Subcutaneous adipose tissue (tissue), 4 donors: ENCODE measurements around the gene LMAN1L. TPM values are rescaled to one million over a fixed set of nuclear protein-coding genes. Genes with fewer than 3 reads are reported as not detected.

Source experiments
- CTCF ChIP-seq: fragments of 450-650 bp; IDR thresholded peaks from one replicate; pipeline ENCODE4 v1.5.1; 2016; ENCODE audit warnings: low read depth, mild to moderate bottlenecking, control low read depth, antibody characterized with exemption, moderate library complexity
- total RNA-seq, 4 donors: library from RNA; depleted of rRNA; stranded (reverse); fragments of >200 nt; gene quantifications; one replicate each; pipeline ENCODE4 v1.1.0, GENCODE V29; 2016

The LMAN1L gene
- total RNA-seq, 4 donors from 2014 or later, result not detected

DNA sequence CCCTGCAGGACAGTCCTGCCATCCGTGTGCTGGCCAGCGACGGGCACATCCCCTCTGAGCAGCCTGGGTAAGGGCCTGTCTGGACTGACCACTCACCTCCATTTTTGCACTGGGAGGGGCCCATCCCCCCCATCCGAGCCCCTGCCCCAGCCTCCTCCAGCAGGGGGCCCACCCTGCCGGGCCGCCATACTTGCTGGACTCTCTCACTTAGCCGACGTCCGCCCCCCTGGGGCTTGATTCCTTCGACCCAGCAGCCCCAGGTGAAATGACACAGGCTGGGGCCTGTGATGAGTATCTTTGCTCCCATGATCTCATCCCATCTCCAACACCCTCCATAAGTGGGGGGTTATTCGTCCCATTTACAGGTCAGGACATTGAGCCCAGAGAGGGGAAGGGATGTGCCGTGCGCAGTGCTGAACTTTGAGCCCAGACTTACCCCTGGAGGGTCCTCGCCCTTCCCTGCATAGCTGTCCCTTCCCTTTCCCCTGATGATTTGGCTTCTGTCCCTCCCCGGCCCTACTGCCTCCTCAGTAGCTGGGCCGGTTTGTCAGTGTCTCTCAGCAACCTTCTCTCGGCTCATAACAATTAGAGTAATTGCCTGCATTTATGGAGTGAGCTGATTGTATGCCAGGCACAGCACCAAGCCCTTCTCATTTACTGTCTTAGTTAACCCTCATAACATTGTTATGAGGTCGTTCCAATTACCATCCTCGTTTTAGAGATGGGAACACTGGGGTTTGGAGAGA lies 4.2 kb downstream of the LMAN1L start:
- no peak for TF ChIP-seq CTCF

- no peak for TF ChIP-seq CTCF
Observed at GRCh38 chr15:74817370-74817737, 4.7 kb downstream of the LMAN1L start.

DNA sequence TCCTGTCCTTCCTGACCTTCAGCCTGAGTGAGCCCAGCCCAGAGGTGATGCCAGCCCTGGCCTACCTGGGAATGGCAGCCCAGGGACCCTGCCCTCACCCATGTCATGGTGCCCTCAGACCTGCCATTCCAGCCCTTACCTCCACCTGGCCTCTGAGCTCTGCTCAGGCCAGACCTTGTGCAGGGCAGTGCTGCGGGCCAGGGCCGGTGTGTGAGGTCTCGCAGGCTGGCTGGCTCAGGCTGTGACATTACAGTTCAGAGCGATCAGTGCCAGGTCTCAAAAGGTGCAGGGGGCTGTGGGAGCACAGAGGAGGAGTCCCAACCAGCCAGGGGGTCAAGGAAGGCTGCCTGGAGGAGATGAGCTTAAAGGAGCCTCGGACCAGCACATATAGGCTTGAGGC lies 7.4 kb downstream of the LMAN1L start:
- TF ChIP-seq CTCF, result no peak

DNA sequence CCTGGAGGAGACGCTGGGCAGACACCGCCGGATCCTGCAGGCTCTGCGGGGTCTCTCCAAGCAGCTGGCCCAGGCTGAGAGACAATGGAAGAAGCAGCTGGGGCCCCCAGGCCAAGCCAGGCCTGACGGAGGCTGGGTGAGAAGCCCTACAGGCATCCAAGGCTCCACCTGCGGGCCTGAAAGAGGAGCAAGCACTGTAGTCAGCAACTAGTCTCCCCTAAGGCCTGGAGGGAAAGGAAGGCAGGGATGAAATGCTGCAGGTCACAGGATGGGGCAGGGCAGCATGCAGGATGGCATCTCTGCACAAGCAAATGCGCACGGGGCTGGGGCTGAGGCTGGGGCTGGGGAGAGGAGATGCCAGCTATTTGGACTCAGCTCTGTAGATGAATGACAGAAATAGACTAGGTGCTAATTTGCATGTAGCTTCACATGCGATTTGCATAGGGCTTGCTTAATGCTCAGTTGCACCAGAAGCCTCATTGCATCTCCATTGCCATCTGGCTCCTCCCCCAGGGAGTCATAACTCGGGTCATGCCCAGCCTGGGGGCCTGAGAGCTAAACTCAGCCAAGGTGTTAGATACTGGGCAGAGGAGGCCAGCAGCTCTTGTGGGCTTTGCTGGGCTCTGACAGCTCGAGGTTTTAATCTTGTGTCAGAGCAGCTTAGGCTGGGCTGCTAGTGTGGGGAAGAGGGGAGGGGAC lies 8.6 kb downstream of the LMAN1L start:
- TF ChIP-seq CTCF, result no peak

- no peak for TF ChIP-seq CTCF
Observed at GRCh38 chr15:74821790-74822158, 9.1 kb downstream of the LMAN1L start.

DNA sequence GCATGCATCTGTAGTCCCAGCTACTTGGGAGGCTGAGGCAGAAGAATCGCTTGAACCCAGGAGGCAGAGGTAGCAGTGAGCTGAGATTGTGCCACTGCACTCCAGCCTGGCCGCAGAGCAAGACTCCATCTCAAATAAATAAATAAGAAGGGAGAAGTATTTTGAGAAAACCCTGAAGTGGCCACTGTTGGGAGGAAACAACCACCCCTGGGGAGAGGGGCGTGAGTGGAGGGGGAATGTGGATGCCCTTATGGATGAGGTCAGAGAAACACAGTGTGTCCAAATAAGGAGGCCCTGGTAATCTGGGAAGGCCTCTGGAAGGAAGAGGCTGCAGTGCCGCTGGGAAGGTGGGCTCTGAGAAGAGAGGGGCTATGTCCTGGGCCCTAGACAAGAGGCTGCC lies 9.6 kb downstream of the LMAN1L start:
- no peak for TF ChIP-seq CTCF

- TF ChIP-seq CTCF, result no peak
Observed at GRCh38 chr15:74823324-74823723, 10.7 kb downstream of the LMAN1L start.
